K562 (cell line): Measurements from ENCODE around the gene OSBPL7. TPM values are rescaled to one million over a fixed set of nuclear protein-coding genes. Genes with fewer than 3 reads are reported as not detected.

Source experiments
- BRD4 ChIP-seq: fragments of 200-600 bp; sonication (generic); IDR thresholded peaks from 2 replicates; pipeline ENCODE4 v1.6.1; 2017; ENCODE audit warnings: inconsistent platforms
- CBFA2T2 ChIP-seq: fragments of 450-650 bp; conservative IDR thresholded peaks from 2 replicates; pipeline ENCODE4 v1.6.1; 2017; ENCODE audit warnings: mild to moderate bottlenecking
- FOS ChIP-seq: IDR thresholded peaks from 3 replicates; pipeline ENCODE4 v1.6.1; 2011; ENCODE audit not compliant: insufficient read length; ENCODE audit errors: extremely low read depth
- FOXK1 ChIP-seq: sonication (generic); formaldehyde crosslinking; IDR thresholded peaks from 2 replicates; pipeline ENCODE4 v1.8.0; 2022; ENCODE audit warnings: missing genetic modification reagents, mild to moderate bottlenecking, borderline replicate concordance
- HNRNPLL ChIP-seq: fragments of 200-400 bp; formaldehyde crosslinking; IDR thresholded peaks from 2 replicates; pipeline ENCODE4 v1.6.1; 2017; ENCODE audit warnings: low read length, low read depth, mild to moderate bottlenecking; ENCODE audit not compliant: poor library complexity, severe bottlenecking
- KLF13 ChIP-seq: fragments of 450-650 bp; IDR thresholded peaks from 2 replicates; pipeline ENCODE4 v1.6.1; 2016; ENCODE audit warnings: missing genetic modification characterization, low read depth, mild to moderate bottlenecking, missing compliant biosample characterization, moderate library complexity, borderline replicate concordance
- MAFK ChIP-seq: IDR thresholded peaks from 2 replicates; pipeline ENCODE4 v1.6.1; 2011; ENCODE audit warnings: low read length, improper control_type of control experiment
- NFRKB ChIP-seq: fragments of 450-650 bp; IDR thresholded peaks from 2 replicates; pipeline ENCODE4 v1.6.1; 2016; ENCODE audit warnings: low read depth
- PHB2 ChIP-seq: fragments of 450-650 bp; IDR thresholded peaks from 2 replicates; pipeline ENCODE4 v1.6.1; 2017; ENCODE audit warnings: low read depth
- POLR3A ChIP-seq: IDR thresholded peaks from 2 replicates; pipeline ENCODE4 v1.6.1; 2011; ENCODE audit warnings: borderline replicate concordance, mild to moderate bottlenecking, moderate library complexity; ENCODE audit not compliant: insufficient read length, insufficient read depth; ENCODE audit errors: extremely low read depth
- SIX5 ChIP-seq, 2 experiments: IDR thresholded peaks; 2 replicates each; pipeline ENCODE4 v1.6.1; 2011; ENCODE audit warnings: low read length in 2 of 2, borderline replicate concordance in 1 of 2, low read depth in 1 of 2, mild to moderate bottlenecking in 1 of 2, moderate library complexity in 1 of 2; ENCODE audit not compliant: insufficient read depth in 1 of 2
- SNAPC5 ChIP-seq: fragments of 250-450 bp; sonication (Bioruptor Pico); IDR thresholded peaks from 2 replicates; pipeline ENCODE4 v1.8.0; 2021; ENCODE audit warnings: moderate library complexity, mild to moderate bottlenecking, inconsistent platforms
- SREBF1 ChIP-seq: fragments of 150-350 bp; IDR thresholded peaks from 2 replicates; pipeline ENCODE4 v1.6.1; 2014; ENCODE audit warnings: antibody characterized with exemption, low read depth, low read length, borderline replicate concordance
- TAF9B ChIP-seq: fragments of 450-650 bp; IDR thresholded peaks from 2 replicates; pipeline ENCODE4 v1.6.1; 2018; ENCODE audit warnings: mild to moderate bottlenecking; ENCODE audit not compliant: partially characterized antibody
- TSHZ1 ChIP-seq: fragments of 250-450 bp; sonication (Bioruptor Pico); IDR thresholded peaks from 2 replicates; pipeline ENCODE4 v1.4.0; 2020; ENCODE audit warnings: mild to moderate bottlenecking, moderate library complexity
- ZNF146 ChIP-seq: IDR thresholded peaks from one replicate; pipeline ENCODE4 v1.6.1; 2018; ENCODE audit warnings: missing compliant biosample characterization; ENCODE audit not compliant: unreplicated experiment
- ZNF197 ChIP-seq: fragments of 200-800 bp; sonication (Bioruptor generic); IDR thresholded peaks from 2 replicates; pipeline ENCODE4 v1.6.1; 2016; ENCODE audit warnings: low read depth, missing genetic modification characterization, missing compliant biosample characterization
- ZNF280B ChIP-seq: fragments of 250-450 bp; sonication (Bioruptor Pico); IDR thresholded peaks from 2 replicates; pipeline ENCODE4 v1.5.1; 2021; ENCODE audit warnings: mild to moderate bottlenecking
- ZNF384 ChIP-seq: IDR thresholded peaks from 2 replicates; pipeline ENCODE4 v1.6.1; 2012; ENCODE audit warnings: low read depth, low read length, improper control_type of control experiment
- ZNF778 ChIP-seq: fragments of 450-650 bp; formaldehyde crosslinking; IDR thresholded peaks from 2 replicates; pipeline ENCODE4 v1.4.0; 2020; ENCODE audit warnings: mild to moderate bottlenecking, moderate library complexity
- polyA plus RNA-seq, 8 experiments: library from polyadenylated mRNA; depleted of rRNA in 4 of 8; stranded (reverse) in 5 of 8; unstranded in 3 of 8; fragments of >200 nt; fragmentation: Nextera tagmentation in 2 of 8; fragmentation: Illumina TruSeq in 1 of 8; extraction: Ambion mirVana in 2 of 8; extraction: Trizol in 1 of 8; gene quantifications; 2 replicates each; pipeline versions ENCODE4 v1.2.1 to v1.2.3, GENCODE V29; 2011 to 2014; ENCODE audit warnings: inconsistent platforms in 1 of 8, missing spikeins in 1 of 8
- total RNA-seq, 7 experiments: library from RNA; depleted of rRNA in 6 of 7; stranded (reverse); fragments of >200 nt in 6 of 7; fragmentation: Illumina TruSeq in 2 of 7; extraction: Trizol in 2 of 7; gene quantifications; 2 replicates each; pipeline versions ENCODE4 v1.2.1 to v1.2.3, GENCODE V29; 2011 to 2021; ENCODE audit warnings: low replicate concordance in 1 of 7
- TF ChIP-seq, protein P1 (sequence below): fragments of 450-650 bp; formaldehyde crosslinking; IDR thresholded peaks from 2 replicates; pipeline ENCODE4 v1.4.0; 2022; ENCODE audit warnings: mild to moderate bottlenecking, moderate library complexity

OSBPL7 gene
- total and polyA plus RNA-seq, 9 of the 15 experiments (the other 6 are each of a cell fraction or from before 2014, with no cell fraction given) = 0.32 to 11.9 (median 5.8) TPM

GRCh38 chr17:47840742-47841487, 19.3 kb upstream of the OSBPL7 start, which contains the start of gene SCRN2 (continued):
- TF ChIP-seq TAF9B = no peak
- TF ChIP-seq NFRKB = no peak
- no peak for TF ChIP-seq ZNF146 (CRISPR knock-in tag)
- TF ChIP-seq ZNF197 (CRISPR knock-in tag) = no peak
- no peak for TF ChIP-seq SREBF1
- no peak for TF ChIP-seq SIX5 (IDR thresholded peaks at IDR 0.05; ENCODE audit: borderline replicate concordance in 1 of 2, insufficient read depth in 1 of 2, low read depth in 1 of 2, low read length in 2 of 2)
- TF ChIP-seq ZNF280B (CRISPR knock-in tag) = no peak
- TF ChIP-seq KLF13 (tag) = peak; percentile 9; the same call in 1 of the 2 replicates
- no peak for TF ChIP-seq SNAPC5
- no peak for TF ChIP-seq TSHZ1 (CRISPR knock-in tag)
- peak; percentile 40 for TF ChIP-seq HNRNPLL
- no peak for TF ChIP-seq CBFA2T2
- no peak for TF ChIP-seq BRD4
- TF ChIP-seq ZNF384 = no peak
- no peak for TF ChIP-seq MAFK
- no peak for TF ChIP-seq FOS
- TF ChIP-seq FOXK1 (CRISPR knock-in tag) = no peak
- no peak for TF ChIP-seq ZNF778 (CRISPR knock-in tag)
- no peak for TF ChIP-seq PHB2
- no peak for TF ChIP-seq POLR3A
- TF ChIP-seq, protein P1, sequence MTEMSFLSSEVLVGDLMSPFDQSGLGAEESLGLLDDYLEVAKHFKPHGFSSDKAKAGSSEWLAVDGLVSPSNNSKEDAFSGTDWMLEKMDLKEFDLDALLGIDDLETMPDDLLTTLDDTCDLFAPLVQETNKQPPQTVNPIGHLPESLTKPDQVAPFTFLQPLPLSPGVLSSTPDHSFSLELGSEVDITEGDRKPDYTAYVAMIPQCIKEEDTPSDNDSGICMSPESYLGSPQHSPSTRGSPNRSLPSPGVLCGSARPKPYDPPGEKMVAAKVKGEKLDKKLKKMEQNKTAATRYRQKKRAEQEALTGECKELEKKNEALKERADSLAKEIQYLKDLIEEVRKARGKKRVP (CRISPR knock-in tag) = 0 out of 2 replicates have a peak, but pooled peaks have one; percentile 9
